ENCODE measurements around the gene KCNC2.

GRCh38 chr12:75065482-75065881 lies 144.2 kb downstream of the KCNC2 start:
- no peak for TF ChIP-seq GATA2 (IDR thresholded peaks at IDR 0.05; ENCODE audit: low read depth, low read length)
- TF ChIP-seq GATA3 (IDR thresholded peaks at IDR 0.05; ENCODE audit: low read depth, low read length) = no peak

All from SH-SY5Y (cell line).